Activated CD8-positive, alpha-beta T cell treated with anti-CD3 and anti-CD28 coated beads for 36 hours (primary cell): Measurements from ENCODE around the gene UBAC2. TPM values are rescaled to one million over a fixed set of nuclear protein-coding genes. Genes with fewer than 3 reads are reported as not detected.

ENCODE experiments used
- ATAC-seq: fragments of 200-7000 bp; cut with Tn5 transposase; one replicate; pipeline ENCODE4 v1.10.0; 2021; ENCODE audit warnings: mild to moderate bottlenecking, moderate library complexity
- CTCF ChIA-PET: fragments of 350-600 bp; sonication (Branson Sonifier 250); formaldehyde crosslinking; loops from one replicate; lab custom pipeline; 2021; ENCODE audit warnings: antibody characterized with exemption; lab: Charles Lee
- POLR2A ChIA-PET: fragments of 350-600 bp; sonication (Branson Sonifier 250); formaldehyde crosslinking; loops from one replicate; lab custom pipeline; 2021; ENCODE audit warnings: antibody characterized with exemption; lab: Charles Lee
- DNase-seq: peaks from one replicate; pipeline ENCODE4 v3.0.0-alpha.2; 2020
- H3K27ac Mint-ChIP-seq: one replicate; pipeline ENCODE4 v1.8.0; 2021; ENCODE audit warnings: mild to moderate bottlenecking, mixed read lengths
- H3K27me3 Mint-ChIP-seq: one replicate; pipeline ENCODE4 v1.8.0; 2021; ENCODE audit warnings: mixed read lengths
- H3K36me3 Mint-ChIP-seq: one replicate; pipeline ENCODE4 v1.8.0; 2021; ENCODE audit warnings: low read depth, mixed read lengths
- H3K4me1 Mint-ChIP-seq: one replicate; pipeline ENCODE4 v1.8.0; 2021; ENCODE audit warnings: low read depth, mixed read lengths
- H3K4me3 Mint-ChIP-seq: one replicate; pipeline ENCODE4 v1.8.0; 2021; ENCODE audit warnings: mild to moderate bottlenecking, moderate library complexity, mixed read lengths
- H3K9me3 Mint-ChIP-seq: one replicate; pipeline ENCODE4 v1.8.0; 2021; ENCODE audit warnings: mixed read lengths
- CTCF ChIP-seq: fragments of 200-600 bp; IDR thresholded peaks from one replicate; pipeline ENCODE4 v1.8.0; 2022; ENCODE audit warnings: antibody characterized with exemption, mild to moderate bottlenecking
- intact Hi-C: fragments of 100-400 bp; cut with micrococcal nuclease; formaldehyde crosslinking; loops from one replicate; pipeline ENCODE4 v1.10.0; 2022
- microRNA-seq: library from miRNA; unstranded; fragments of <30 nt; microRNA quantifications from one replicate; pipeline ENCODE4 v1.2.0, GENCODE V29; 2022; ENCODE audit warnings: borderline microRNAs expressed, borderline replicate concordance
- total RNA-seq, 2 experiments: library from RNA; stranded (reverse); gene quantifications; one replicate each; pipeline ENCODE4 v1.2.3, GENCODE V29; 2021

UBAC2 gene
- total RNA-seq, 2 experiments from 2014 or later, result 63.7 to 68.4 TPM

DNA sequence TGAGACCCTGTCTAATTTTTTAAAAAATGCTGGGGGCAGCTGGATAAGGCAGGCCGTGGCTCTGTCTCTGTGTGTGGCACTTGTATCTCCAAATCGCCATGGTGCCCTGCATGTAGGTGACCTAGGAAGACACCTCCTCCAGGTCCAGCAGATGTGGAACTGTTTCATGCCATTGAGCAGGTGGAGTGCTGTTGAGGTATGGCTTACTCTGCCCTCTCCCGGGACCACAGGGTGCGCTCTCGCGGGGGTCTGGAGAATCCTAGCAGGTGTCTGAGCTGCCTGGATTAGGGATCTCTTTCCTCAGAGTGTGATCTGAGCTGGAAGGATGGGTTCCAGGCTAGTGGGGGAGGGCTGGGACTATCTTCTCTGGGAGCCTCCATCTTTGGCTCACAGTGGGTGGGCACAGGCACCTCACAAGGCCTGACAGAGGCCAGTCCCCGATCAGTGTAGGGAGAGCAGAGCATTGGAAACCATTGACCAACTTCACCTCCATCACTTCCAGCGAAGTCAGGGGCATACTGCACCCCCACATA lies 233.0 kb downstream of the UBAC2 start:
- Mint-ChIP-seq H3K36me3 (peaks cover 3% of the 10 kb centered on the region), H3K9me3 (peaks cover 3% of the 10 kb centered on the region), H3K27me3 (peaks cover under 1% of the 10 kb centered on the region), H3K27ac (peak overlapping the region; percentile 96), H3K4me3 (peak overlapping the region; percentile 74), H3K4me1 (peaks cover 75% of the 10 kb centered on the region)
- CTCF ChIA-PET, result interaction anchor here (0.8 to 7.9 kb wide), 15 partner anchors 10 to 163 kb away, joined by 3 to 395 read pairs (median 12); partner anchors contain the start of gene TM9SF2
- POLR2A ChIA-PET, result interaction anchor here (0.6 to 6.4 kb wide), 15 partner anchors 14 to 215 kb away, joined by 3 to 38 read pairs (median 5); partner anchors contain the start of gene GPR183
- intact Hi-C loops, result loop anchor here (2.0 to 10.0 kb wide), 5 partner anchors 15 to 259 kb away; partner anchors contain the start of genes GPR183 and UBAC2
- no peak for TF ChIP-seq CTCF
- ATAC-seq (no peak), DNase-seq (peak; percentile 19)

- ChIA-PET POLR2A (interaction anchor here (0.6 to 6.4 kb wide), 28 partner anchors 12 to 232 kb away, joined by 3 to 38 read pairs (median 4); partner anchors contain the start of gene GPR183), CTCF (interaction anchor here (0.8 to 7.9 kb wide), 21 partner anchors 9 to 417 kb away, joined by 3 to 395 read pairs (median 12); partner anchors contain the start of genes TM9SF2 and UBAC2)
- Mint-ChIP-seq H3K9me3 (peaks cover 3% of the 10 kb centered on the region), H3K4me3 (peak overlapping the region; percentile 74), H3K36me3 (peaks cover 3% of the 10 kb centered on the region), H3K4me1 (peaks cover 74% of the 10 kb centered on the region), H3K27me3 (peaks cover 2% of the 10 kb centered on the region), H3K27ac (peak overlapping the region; percentile 96)
- DNase-seq (peak; percentile 93), ATAC-seq (peak; percentile 71)
- intact Hi-C loops, result loop anchor here (2.0 to 10.0 kb wide), 4 partner anchors 130 to 260 kb away; partner anchors contain the start of genes GPR183 and UBAC2
- TF ChIP-seq CTCF, result no peak
Measured at GRCh38 chr13:99434258-99434788, 233.7 kb downstream of the UBAC2 start.

DNA sequence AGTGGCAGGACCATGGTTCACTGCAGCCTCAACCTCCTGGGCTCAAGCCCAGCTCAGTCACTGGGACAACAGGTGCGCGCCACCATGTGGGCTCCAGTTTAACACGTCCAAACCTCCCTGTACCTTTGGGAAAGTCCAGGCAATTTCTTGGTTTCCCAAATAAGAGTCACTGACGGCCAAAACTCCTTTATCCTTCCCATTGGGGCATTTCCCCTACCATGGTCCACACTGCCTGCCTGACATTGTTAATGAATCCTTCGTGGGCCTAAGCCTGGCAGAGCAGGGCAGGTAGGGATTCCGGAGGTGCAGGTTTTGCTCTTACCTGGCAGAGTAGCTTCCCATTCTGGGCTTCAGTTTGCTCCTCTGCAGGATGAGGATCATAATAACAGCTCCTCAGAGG lies 234.5 kb downstream of the UBAC2 start:
- Mint-ChIP-seq H3K36me3 (peaks cover 3% of the 10 kb centered on the region), H3K27me3 (peaks cover 2% of the 10 kb centered on the region), H3K4me3 (peak overlapping the region; percentile 53), H3K27ac (peak overlapping the region; percentile 87), H3K4me1 (peaks cover 69% of the 10 kb centered on the region), H3K9me3 (peaks cover 3% of the 10 kb centered on the region)
- POLR2A ChIA-PET, result interaction anchor here (0.8 to 6.4 kb wide), 19 partner anchors 13 to 169 kb away, joined by 3 to 38 read pairs (median 5); no protein-coding TSS in a partner anchor
- ATAC-seq (no peak), DNase-seq (no peak)
- CTCF ChIA-PET, result interaction anchor here (0.7 to 7.9 kb wide), 32 partner anchors 8 to 418 kb away, joined by 3 to 395 read pairs (median 8); partner anchors contain the start of genes CLYBL, TM9SF2 and UBAC2
- TF ChIP-seq CTCF, result no peak
- intact Hi-C loops, result loop anchor here (2.0 to 10.0 kb wide), 3 partner anchors 130 to 260 kb away; partner anchors contain the start of gene GPR183

DNA sequence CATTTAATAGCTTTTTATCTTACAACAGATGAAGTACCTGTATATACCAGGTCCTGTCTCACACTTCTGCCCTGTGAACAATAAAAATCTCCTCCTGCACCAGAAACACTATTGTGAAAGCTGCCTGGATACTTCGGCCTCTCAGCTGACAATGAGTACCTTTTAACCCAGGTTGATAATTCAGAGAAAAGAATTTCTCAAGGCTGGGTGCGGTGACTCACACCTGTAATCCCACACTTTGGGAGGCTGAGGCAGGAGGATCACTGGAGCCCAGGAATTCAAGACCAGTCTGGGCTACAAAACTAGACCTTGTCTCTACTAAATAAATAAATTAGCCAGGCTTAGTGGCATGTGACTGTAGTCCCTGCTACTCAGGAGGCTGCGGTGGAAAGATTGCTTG lies 235.3 kb downstream of the UBAC2 start:
- POLR2A ChIA-PET, result interaction anchor here (0.7 to 6.4 kb wide), 12 partner anchors 11 to 170 kb away, joined by 3 to 38 read pairs (median 4); partner anchors contain the start of gene TM9SF2
- CTCF ChIA-PET, result interaction anchor here (0.6 to 7.9 kb wide), 38 partner anchors 8 to 311 kb away, joined by 3 to 395 read pairs (median 9); partner anchors contain the start of genes CLYBL, TM9SF2 and UBAC2
- H3K27me3 Mint-ChIP-seq, result peaks cover 2% of the 10 kb centered on the region
- peaks cover 62% of the 10 kb centered on the region for H3K4me1 Mint-ChIP-seq
- intact Hi-C loops, result loop anchor here (2.0 to 10.0 kb wide), 3 partner anchors 131 to 261 kb away; partner anchors contain the start of gene GPR183
- H3K9me3 Mint-ChIP-seq, result peaks cover 3% of the 10 kb centered on the region
- DNase-seq (peak; percentile 23), ATAC-seq (no peak)
- H3K4me3 Mint-ChIP-seq, result no peak overlapping the region
- H3K27ac Mint-ChIP-seq, result peak overlapping the region; percentile 87
- peaks cover 3% of the 10 kb centered on the region for H3K36me3 Mint-ChIP-seq
- no peak for TF ChIP-seq CTCF

Small RNA genes lying within 50 kb of the gene (microRNA-seq; reads per million reads assigned to microRNA genes)
- not detected for gene MIR623

Other genes with a start within 250 kb of the UBAC2 start
- gene DOCK9, start 222.8 kb upstream of the UBAC2 start, total RNA-seq, result 10 to 100 TPM; 33.4 to 36.9 TPM
- 10 to 100 TPM; 11.4 to 11.6 TPM for gene GPR18, start 57.5 kb downstream of the UBAC2 start, total RNA-seq
- gene GPR183, start 106.5 kb downstream of the UBAC2 start, total RNA-seq, result 10 to 100 TPM in 1 of 2 experiments, 1 to 10 TPM in 1; 8.6 to 10.0 TPM